ENCODE results near the gene MAP2K6. TPM values are rescaled to one million over a fixed set of nuclear protein-coding genes. Genes with fewer than 3 reads are reported as not detected.

The MAP2K6 gene
- total and polyA plus RNA-seq, 2 donors (not counting 3 experiments of a cell fraction or from before 2014, with no cell fraction given), result 5.9 to 13.9 TPM

DNA sequence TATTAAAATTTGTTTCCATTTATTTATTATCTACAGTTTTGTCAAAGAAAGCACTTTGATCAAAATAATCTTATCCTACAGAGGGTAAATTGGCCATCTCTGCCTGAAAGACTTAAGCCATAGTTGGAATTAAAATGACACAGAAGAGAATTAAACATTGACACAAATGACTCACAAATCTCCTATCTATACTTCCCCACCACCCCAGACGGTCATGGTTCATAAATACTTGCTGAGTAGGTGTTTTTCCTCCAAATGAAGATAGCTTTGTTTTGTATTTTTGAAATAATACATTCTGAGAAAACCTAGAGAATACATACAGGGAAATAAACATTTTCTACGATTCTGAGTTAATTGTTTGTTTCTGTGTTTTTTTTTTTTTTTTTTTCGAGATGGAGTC is 142.8 kb downstream of the MAP2K6 start:
- FAIRE-seq (no peak), DNase-seq (ENCODE audit: low read depth, low spot score) (no peak)
- no peak overlapping the region for H3K27ac ChIP-seq (ENCODE audit: insufficient read depth, low read depth, low read length)
- dilution Hi-C loops (cut with MboI; ENCODE audit: extremely low pct_ligation_motif_present, low sequenced_read_pairs), result no loop called here
- no peak overlapping the region for H3K9ac ChIP-seq (replicated peaks; ENCODE audit: extremely low read depth, insufficient read depth, low read length)
- no peak overlapping the region for H2AFZ ChIP-seq (ENCODE audit: low read depth, low read length)
- no peaks in the 10 kb centered on the region for H3K9me1 ChIP-seq (replicated peaks; ENCODE audit: control insufficient read depth, extremely low read depth, insufficient read depth, low read length)
- H3K27me3 ChIP-seq (ENCODE audit: control insufficient read depth in 2 of 2, insufficient read depth in 2 of 2, low read length in 2 of 2), result no peaks in the 10 kb centered on the region
- no peak overlapping the region for H3K4me2 ChIP-seq (ENCODE audit: insufficient read depth, low read length)
- TF ChIP-seq GATA2 (IDR thresholded peaks at IDR 0.05; ENCODE audit: insufficient read depth, insufficient read length, low read depth, low read length), result no peak
- TF ChIP-seq, protein P1, sequence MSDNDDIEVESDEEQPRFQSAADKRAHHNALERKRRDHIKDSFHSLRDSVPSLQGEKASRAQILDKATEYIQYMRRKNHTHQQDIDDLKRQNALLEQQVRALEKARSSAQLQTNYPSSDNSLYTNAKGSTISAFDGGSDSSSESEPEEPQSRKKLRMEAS (IDR thresholded peaks at IDR 0.05; ENCODE audit: insufficient read depth, insufficient read length), result no peak
- no peak for TF ChIP-seq FOS (IDR thresholded peaks at IDR 0.05; ENCODE audit: borderline replicate concordance, insufficient read depth, low read length)
- TF ChIP-seq POLR2A (IDR thresholded peaks at IDR 0.05; ENCODE audit: low read depth, low read length), result no peak
- TF ChIP-seq EZH2 (IDR thresholded peaks at IDR 0.05; ENCODE audit: borderline replicate concordance, low read depth, low read length, severe bottlenecking), result no peak
- no peak for TF ChIP-seq POLR2AphosphoS5 (IDR thresholded peaks at IDR 0.05; ENCODE audit: insufficient read depth, low read depth, low read length)
- TF ChIP-seq, protein P2, sequence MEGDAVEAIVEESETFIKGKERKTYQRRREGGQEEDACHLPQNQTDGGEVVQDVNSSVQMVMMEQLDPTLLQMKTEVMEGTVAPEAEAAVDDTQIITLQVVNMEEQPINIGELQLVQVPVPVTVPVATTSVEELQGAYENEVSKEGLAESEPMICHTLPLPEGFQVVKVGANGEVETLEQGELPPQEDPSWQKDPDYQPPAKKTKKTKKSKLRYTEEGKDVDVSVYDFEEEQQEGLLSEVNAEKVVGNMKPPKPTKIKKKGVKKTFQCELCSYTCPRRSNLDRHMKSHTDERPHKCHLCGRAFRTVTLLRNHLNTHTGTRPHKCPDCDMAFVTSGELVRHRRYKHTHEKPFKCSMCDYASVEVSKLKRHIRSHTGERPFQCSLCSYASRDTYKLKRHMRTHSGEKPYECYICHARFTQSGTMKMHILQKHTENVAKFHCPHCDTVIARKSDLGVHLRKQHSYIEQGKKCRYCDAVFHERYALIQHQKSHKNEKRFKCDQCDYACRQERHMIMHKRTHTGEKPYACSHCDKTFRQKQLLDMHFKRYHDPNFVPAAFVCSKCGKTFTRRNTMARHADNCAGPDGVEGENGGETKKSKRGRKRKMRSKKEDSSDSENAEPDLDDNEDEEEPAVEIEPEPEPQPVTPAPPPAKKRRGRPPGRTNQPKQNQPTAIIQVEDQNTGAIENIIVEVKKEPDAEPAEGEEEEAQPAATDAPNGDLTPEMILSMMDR (IDR thresholded peaks at IDR 0.05; ENCODE audit: extremely low read depth in 1 of 2, insufficient read depth in 1 of 2, low read depth in 1 of 2, low read length in 2 of 2), result no peak
- TF ChIP-seq MYC (IDR thresholded peaks at IDR 0.05; ENCODE audit: low read depth, low read length), result no peak
- no peak for TF ChIP-seq JUN (IDR thresholded peaks at IDR 0.05; ENCODE audit: borderline replicate concordance, insufficient read depth, insufficient read length, low read depth)
- H4K20me1 ChIP-seq (replicated peaks; ENCODE audit: control insufficient read depth, extremely low read depth, insufficient read depth, low read length), result no peaks in the 10 kb centered on the region
- no peak overlapping the region for H3K4me3 ChIP-seq (replicated peaks in 1 of 3; ENCODE audit: insufficient read depth in 1 of 3, low read depth in 1 of 3, low read length in 3 of 3)
- H3K79me2 ChIP-seq (ENCODE audit: control insufficient read depth, insufficient read depth, low read length), result no peaks in the 10 kb centered on the region
- intact Hi-C loops (cut with micrococcal nuclease), result no loop called here
- ChIA-PET CTCF (no interaction called here), POLR2A (no interaction called here)
- H3K4me1 ChIP-seq (ENCODE audit: control insufficient read depth, extremely low read depth, insufficient read depth, low read length), result no peaks in the 10 kb centered on the region
- BruUV-seq (replicated peaks), result no TSS peak
- H3K9me3 ChIP-seq (replicated peaks; ENCODE audit: control insufficient read depth, insufficient read depth, low read length), result peaks cover 2% of the 10 kb centered on the region
- no peaks in the 10 kb centered on the region for H3K36me3 ChIP-seq (ENCODE audit: control insufficient read depth in 2 of 2, extremely low read depth in 1 of 2, insufficient read depth in 2 of 2, low read length in 2 of 2)

Data from endothelial cell of umbilical vein (primary cell).